SK-N-SH (cell line): ENCODE data around the gene DNASE1L3. TPM values are rescaled to one million over a fixed set of nuclear protein-coding genes. Genes with fewer than 3 reads are reported as not detected.

Source experiments
- CTCF ChIA-PET: fragments of 300-600, 350-600 bp; formaldehyde crosslinking; extraction: SDS; loops from one replicate; lab custom pipeline; 2021; lab: Yijun Ruan, JAX
- POLR2A ChIA-PET: fragments of 350-600 bp; sonication (Branson Sonifier 250); formaldehyde crosslinking; extraction: SDS; loops from one replicate; lab custom pipeline; 2020; ENCODE audit warnings: antibody characterized with exemption, inconsistent platforms; lab: Yijun Ruan, JAX
- DNase-seq: peaks from one replicate; pipeline ENCODE4 v3.0.0; 2012
- H2AFZ ChIP-seq: fragments of 200-600 bp; sonication (generic); 2 replicates; pipeline ENCODE4 v1.8.1; 2016; ENCODE audit warnings: antibody characterized with exemption, mild to moderate bottlenecking, low read depth
- H3F3A ChIP-seq: fragments of 200-600 bp; sonication (generic); replicated peaks from 2 replicates; pipeline ENCODE3; 2016; ENCODE audit warnings: antibody characterized with exemption, mild to moderate bottlenecking; ENCODE audit not compliant: insufficient read depth
- H3K27ac ChIP-seq, 2 experiments: fragments of 200-500 bp in 1 of 2; fragments of 200-600 bp in 1 of 2; sonication (Bioruptor generic) in 1 of 2; sonication (generic), shearing (Covaris generic) in 1 of 2; 2 replicates each; pipeline versions ENCODE4 v1.5.1 to v1.6.1; 2014 to 2016; ENCODE audit warnings: low read depth in 2 of 2, inconsistent platforms in 1 of 2, low read length in 1 of 2, mild to moderate bottlenecking in 1 of 2, mixed read lengths in 1 of 2
- H3K27me3 ChIP-seq: fragments of 200-600 bp; sonication (generic), shearing (Covaris generic); 2 replicates; pipeline ENCODE4 v1.6.1; 2016; ENCODE audit warnings: mixed run types; ENCODE audit not compliant: insufficient read depth
- H3K36me3 ChIP-seq, 2 experiments: fragments of 200-500 bp in 1 of 2; fragments of 200-600 bp in 1 of 2; sonication (Bioruptor generic) in 1 of 2; sonication (generic) in 1 of 2; replicated peaks in 1 of 2; 2 replicates each; pipeline versions ENCODE3 to v1.5.1; 2014 to 2016; ENCODE audit warnings: low read length in 1 of 2, mild to moderate bottlenecking in 1 of 2; ENCODE audit not compliant: insufficient read depth in 2 of 2, control insufficient read depth in 1 of 2
- H3K4me1 ChIP-seq, 2 experiments: fragments of 200-500 bp in 1 of 2; fragments of 200-600 bp in 1 of 2; sonication (Bioruptor generic) in 1 of 2; sonication (generic), shearing (Covaris generic) in 1 of 2; 2 replicates each; pipeline versions ENCODE4 v1.5.1 to v1.6.1; 2014 to 2016; ENCODE audit warnings: low read depth in 1 of 2, low read length in 1 of 2, mixed run types in 1 of 2; ENCODE audit not compliant: insufficient read depth in 2 of 2, control insufficient read depth in 1 of 2
- H3K4me2 ChIP-seq: fragments of 200-600 bp; sonication (generic), shearing (Covaris generic); 2 replicates; pipeline ENCODE4 v1.6.1; 2017; ENCODE audit warnings: mixed run types
- H3K4me3 ChIP-seq, 2 experiments: fragments of 200-500 bp in 1 of 2; fragments of 200-600 bp in 1 of 2; sonication (Bioruptor generic) in 1 of 2; sonication (generic), shearing (Covaris generic) in 1 of 2; 2 replicates each; pipeline versions ENCODE4 v1.5.1 to v1.8.1; 2014 to 2016; ENCODE audit warnings: low read depth in 2 of 2, inconsistent platforms in 1 of 2, low read length in 1 of 2, mild to moderate bottlenecking in 1 of 2, mixed read lengths in 1 of 2, moderate library complexity in 1 of 2
- H3K79me2 ChIP-seq: fragments of 200-600 bp; sonication (generic); 2 replicates; pipeline ENCODE4 v1.8.1; 2017; ENCODE audit warnings: mild to moderate bottlenecking; ENCODE audit not compliant: insufficient read depth
- H3K9ac ChIP-seq: fragments of 200-600 bp; sonication (generic); 2 replicates; pipeline ENCODE4 v1.6.1; 2017; ENCODE audit warnings: mixed run types
- H3K9me2 ChIP-seq: fragments of 200-600 bp; sonication (generic); 2 replicates; pipeline ENCODE4 v1.6.1; 2017; ENCODE audit warnings: mixed run types
- H3K9me3 ChIP-seq: fragments of 200-600 bp; sonication (generic); 2 replicates; pipeline ENCODE4 v1.6.1; 2017; ENCODE audit warnings: mixed run types, mild to moderate bottlenecking, moderate library complexity
- H4K20me1 ChIP-seq: fragments of 200-600 bp; sonication (generic); 2 replicates; pipeline ENCODE4 v1.6.1; 2017; ENCODE audit warnings: mild to moderate bottlenecking, mixed run types; ENCODE audit not compliant: insufficient read depth
- CHD2 ChIP-seq: fragments of 150-350 bp; IDR thresholded peaks from 2 replicates; pipeline ENCODE4 v1.6.1; 2018; ENCODE audit warnings: low read length; ENCODE audit not compliant: partially characterized antibody
- EP300 ChIP-seq, 2 experiments: IDR thresholded peaks; 2 replicates each; pipeline versions ENCODE4 v1.4.0 to v1.6.1; 2012; ENCODE audit warnings: borderline replicate concordance in 1 of 2, low read depth in 1 of 2, low read length in 1 of 2
- FOSL2 ChIP-seq: IDR thresholded peaks from 2 replicates; pipeline ENCODE4 v1.4.0; 2012; ENCODE audit warnings: low read depth, mild to moderate bottlenecking, moderate library complexity, borderline replicate concordance
- FOXJ3 ChIP-seq: sonication (generic); formaldehyde crosslinking; IDR thresholded peaks from 2 replicates; pipeline ENCODE4 v1.5.1; 2020; ENCODE audit warnings: mild to moderate bottlenecking, missing genetic modification reagents
- GATA2 ChIP-seq: sonication (generic); formaldehyde crosslinking; IDR thresholded peaks from 2 replicates; pipeline ENCODE4 v1.5.0; 2020; ENCODE audit warnings: mild to moderate bottlenecking, missing genetic modification reagents
- MAX ChIP-seq: IDR thresholded peaks from 2 replicates; pipeline ENCODE4 v1.4.0; 2012; ENCODE audit warnings: low read depth
- NRF1 ChIP-seq: IDR thresholded peaks from 2 replicates; pipeline ENCODE4 v1.6.1; 2012; ENCODE audit warnings: low read depth, mild to moderate bottlenecking, low read length
- REST ChIP-seq: IDR thresholded peaks from 2 replicates; pipeline ENCODE4 v1.6.1; 2012; ENCODE audit warnings: mild to moderate bottlenecking, low read depth, low read length, moderate library complexity
- SMC3 ChIP-seq: IDR thresholded peaks from 2 replicates; pipeline ENCODE4 v1.6.1; 2012; ENCODE audit warnings: low read depth, low read length, improper control_type of control experiment
- TAF1 ChIP-seq: IDR thresholded peaks from 2 replicates; pipeline ENCODE4 v1.6.1; 2012; ENCODE audit warnings: low read depth, mild to moderate bottlenecking, low read length, moderate library complexity, borderline replicate concordance
- TCF12 ChIP-seq: IDR thresholded peaks from 2 replicates; pipeline ENCODE4 v1.4.0; 2012
- WGBS: methylation state at CpG from one replicate; pipeline ENCODE4 v1.1.6; 2017; ENCODE audit warnings: low lambda C conversion rate; 5-methylcytosine and 5-hydroxymethylcytosine counted together
- polyA plus RNA-seq, 3 experiments: library from polyadenylated mRNA; depleted of rRNA; stranded (reverse); fragments of >200 nt; gene quantifications; 2 replicates each; pipeline ENCODE4 v1.2.3, GENCODE V29; 2012
- TF ChIP-seq, protein P1 (sequence below): IDR thresholded peaks from 2 replicates; pipeline ENCODE4 v1.4.0; 2012; ENCODE audit warnings: low read depth, borderline replicate concordance
- TF ChIP-seq, protein P2 (sequence below): IDR thresholded peaks from 2 replicates; pipeline ENCODE4 v1.4.0; 2012; ENCODE audit warnings: low read depth, borderline replicate concordance
- TF ChIP-seq, protein P3 (sequence below): IDR thresholded peaks from 2 replicates; pipeline ENCODE4; 2012

Gene DNASE1L3
- polyA plus RNA-seq, 1 of the 3 experiments (the other 2 are of a cell fraction): not detected

GRCh38 chr3:58158442-58159153 lies 52.2 kb downstream of the DNASE1L3 start:
- 92% methylated on average over 7 of the region's 7 CpGs for WGBS
- H3K36me3 ChIP-seq: peaks cover 64 to 68% of the 10 kb centered on the region in 2 experiments

More at GRCh38 chr3:58158442-58159153, 52.2 kb downstream of the DNASE1L3 start:
- TF ChIP-seq TCF12: no peak
- no peak for TF ChIP-seq MAX
- TF ChIP-seq SMC3: no peak
- TF ChIP-seq REST: no peak
- TF ChIP-seq GATA2 (CRISPR knock-in tag): no peak
- TF ChIP-seq FOSL2: no peak
- no peak for TF ChIP-seq FOXJ3 (CRISPR knock-in tag)
- TF ChIP-seq, protein P1, sequence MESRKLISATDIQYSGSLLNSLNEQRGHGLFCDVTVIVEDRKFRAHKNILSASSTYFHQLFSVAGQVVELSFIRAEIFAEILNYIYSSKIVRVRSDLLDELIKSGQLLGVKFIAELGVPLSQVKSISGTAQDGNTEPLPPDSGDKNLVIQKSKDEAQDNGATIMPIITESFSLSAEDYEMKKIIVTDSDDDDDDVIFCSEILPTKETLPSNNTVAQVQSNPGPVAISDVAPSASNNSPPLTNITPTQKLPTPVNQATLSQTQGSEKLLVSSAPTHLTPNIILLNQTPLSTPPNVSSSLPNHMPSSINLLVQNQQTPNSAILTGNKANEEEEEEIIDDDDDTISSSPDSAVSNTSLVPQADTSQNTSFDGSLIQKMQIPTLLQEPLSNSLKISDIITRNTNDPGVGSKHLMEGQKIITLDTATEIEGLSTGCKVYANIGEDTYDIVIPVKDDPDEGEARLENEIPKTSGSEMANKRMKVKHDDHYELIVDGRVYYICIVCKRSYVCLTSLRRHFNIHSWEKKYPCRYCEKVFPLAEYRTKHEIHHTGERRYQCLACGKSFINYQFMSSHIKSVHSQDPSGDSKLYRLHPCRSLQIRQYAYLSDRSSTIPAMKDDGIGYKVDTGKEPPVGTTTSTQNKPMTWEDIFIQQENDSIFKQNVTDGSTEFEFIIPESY: no peak
- no peak for TF ChIP-seq TAF1
- no peak for TF ChIP-seq CHD2
- TF ChIP-seq EP300 (IDR thresholded peaks at IDR 0.05; ENCODE audit: borderline replicate concordance in 1 of 2, low read depth in 1 of 2, low read length in 1 of 2): no peak
- TF ChIP-seq, protein P2, sequence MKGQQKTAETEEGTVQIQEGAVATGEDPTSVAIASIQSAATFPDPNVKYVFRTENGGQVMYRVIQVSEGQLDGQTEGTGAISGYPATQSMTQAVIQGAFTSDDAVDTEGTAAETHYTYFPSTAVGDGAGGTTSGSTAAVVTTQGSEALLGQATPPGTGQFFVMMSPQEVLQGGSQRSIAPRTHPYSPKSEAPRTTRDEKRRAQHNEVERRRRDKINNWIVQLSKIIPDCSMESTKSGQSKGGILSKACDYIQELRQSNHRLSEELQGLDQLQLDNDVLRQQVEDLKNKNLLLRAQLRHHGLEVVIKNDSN: no peak
- TF ChIP-seq, protein P3, sequence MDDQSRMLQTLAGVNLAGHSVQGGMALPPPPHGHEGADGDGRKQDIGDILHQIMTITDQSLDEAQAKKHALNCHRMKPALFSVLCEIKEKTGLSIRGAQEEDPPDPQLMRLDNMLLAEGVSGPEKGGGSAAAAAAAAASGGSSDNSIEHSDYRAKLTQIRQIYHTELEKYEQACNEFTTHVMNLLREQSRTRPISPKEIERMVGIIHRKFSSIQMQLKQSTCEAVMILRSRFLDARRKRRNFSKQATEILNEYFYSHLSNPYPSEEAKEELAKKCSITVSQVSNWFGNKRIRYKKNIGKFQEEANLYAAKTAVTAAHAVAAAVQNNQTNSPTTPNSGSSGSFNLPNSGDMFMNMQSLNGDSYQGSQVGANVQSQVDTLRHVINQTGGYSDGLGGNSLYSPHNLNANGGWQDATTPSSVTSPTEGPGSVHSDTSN: no peak
- TF ChIP-seq NRF1: no peak
- TF ChIP-seq, all 33 proteins: peak for 0
- no peak for DNase-seq
- Histone ChIP-seq H2AFZ (no peak overlapping the region), H3K27me3 (no peaks in the 10 kb centered on the region), H3K9ac (no peak overlapping the region), H3K4me3 (no peak overlapping the region), H3F3A (peaks cover 11% of the 10 kb centered on the region), H3K27ac (no peak overlapping the region), H3K9me2 (no peaks in the 10 kb centered on the region), H4K20me1 (no peaks in the 10 kb centered on the region), H3K9me3 (no peaks in the 10 kb centered on the region), H3K4me2 (no peak overlapping the region), H3K79me2 (peaks cover 6% of the 10 kb centered on the region; the same call in 1 of the 2 replicates), H3K4me1 (peaks cover 7 to 13% of the 10 kb centered on the region in 2 experiments; a peak in 2 of 4 replicates)
- ChIA-PET POLR2A (no interaction called here), CTCF (interaction anchor here (0.8 to 2.6 kb wide), 7 partner anchors 9 to 373 kb away, joined by 3 to 7 read pairs (median 3); no protein-coding TSS in a partner anchor)
